Measurements from ENCODE around the gene GFAP. TPM values are rescaled to one million over a fixed set of nuclear protein-coding genes. Genes with fewer than 3 reads are reported as not detected.
"Not testable (repeated sequence)": the region's sequence is repeated elsewhere in the genome, so short reads cannot be mapped to it uniquely, and the experiment has no call there.

Gene GFAP
- 2.4 TPM in 1 of 2 replicates, not detected in the other for total RNA-seq (2014; rRNA removed; shearing (Covaris generic))

DNA sequence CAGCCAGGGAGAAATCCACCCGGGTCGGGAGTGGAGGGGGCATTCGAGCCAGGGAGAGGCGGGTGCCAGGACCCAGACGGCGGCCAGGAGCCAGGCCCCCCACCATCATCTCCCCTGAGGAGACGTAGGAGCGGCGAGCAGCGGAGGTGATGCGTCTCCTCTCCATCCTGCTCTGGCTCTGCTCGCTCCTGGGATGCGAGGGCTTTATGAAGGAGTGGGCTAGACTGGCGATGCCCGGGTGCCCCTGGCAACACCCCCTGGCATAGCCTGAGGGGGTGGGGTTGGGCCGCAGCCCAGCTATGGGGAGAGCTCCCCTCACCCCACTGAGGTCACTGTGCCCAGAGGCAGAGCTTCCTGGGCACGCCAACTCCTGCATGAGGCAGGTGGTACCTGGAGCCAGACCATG is at the start of gene GFAP:
GFAP (minus strand) TSS at position 180 of the 406 bp plus-strand sequence; CDS start at position 166, 14 bp downstream.
- DNase-seq (ENCODE audit: low read depth), result peak; percentile 3

DNA sequence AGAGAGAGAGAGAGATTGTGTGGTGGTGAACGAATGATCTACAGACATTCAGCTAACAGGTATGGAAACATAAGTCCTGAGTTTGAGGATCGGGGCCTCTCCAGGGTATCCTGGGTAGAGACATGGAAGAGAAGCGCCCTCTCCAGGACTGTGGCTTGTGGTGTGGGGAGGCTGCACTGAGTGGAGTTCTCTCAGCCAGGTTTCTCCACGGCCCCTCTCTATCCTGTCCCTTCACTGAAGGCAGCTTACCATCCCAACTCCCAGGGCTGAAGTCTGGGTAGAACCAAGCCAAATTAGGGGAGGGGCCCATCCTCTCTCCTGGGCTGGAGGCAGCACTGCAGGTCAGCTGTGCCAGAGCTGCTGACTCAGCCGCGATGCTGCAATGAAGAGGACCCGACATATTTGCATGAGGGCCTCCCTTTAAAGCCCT is 46.6 kb upstream of the GFAP start:
- DNase-seq (ENCODE audit: low read depth), result no peak

DNA sequence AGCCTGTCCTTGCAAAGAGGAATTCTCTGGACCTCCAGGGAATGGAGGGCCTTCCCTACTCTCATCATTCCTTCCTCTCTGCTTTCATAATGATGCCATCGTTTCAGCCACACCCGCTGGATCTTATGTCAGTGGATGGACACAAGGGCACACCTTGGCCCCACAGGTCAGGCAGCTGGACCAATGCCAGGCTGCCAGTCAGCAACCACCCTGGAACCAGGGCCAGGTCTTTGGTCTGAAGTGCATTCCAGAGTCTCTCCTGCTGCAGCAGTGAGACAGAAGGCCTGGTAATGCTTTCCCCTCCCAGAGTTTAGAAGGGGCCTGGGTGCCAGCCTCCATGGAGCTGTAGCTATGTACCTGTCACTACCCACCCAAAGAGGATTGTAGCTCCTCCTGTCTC is 45.4 kb upstream of the GFAP start:
- DNase-seq (ENCODE audit: low read depth), result no peak

DNA sequence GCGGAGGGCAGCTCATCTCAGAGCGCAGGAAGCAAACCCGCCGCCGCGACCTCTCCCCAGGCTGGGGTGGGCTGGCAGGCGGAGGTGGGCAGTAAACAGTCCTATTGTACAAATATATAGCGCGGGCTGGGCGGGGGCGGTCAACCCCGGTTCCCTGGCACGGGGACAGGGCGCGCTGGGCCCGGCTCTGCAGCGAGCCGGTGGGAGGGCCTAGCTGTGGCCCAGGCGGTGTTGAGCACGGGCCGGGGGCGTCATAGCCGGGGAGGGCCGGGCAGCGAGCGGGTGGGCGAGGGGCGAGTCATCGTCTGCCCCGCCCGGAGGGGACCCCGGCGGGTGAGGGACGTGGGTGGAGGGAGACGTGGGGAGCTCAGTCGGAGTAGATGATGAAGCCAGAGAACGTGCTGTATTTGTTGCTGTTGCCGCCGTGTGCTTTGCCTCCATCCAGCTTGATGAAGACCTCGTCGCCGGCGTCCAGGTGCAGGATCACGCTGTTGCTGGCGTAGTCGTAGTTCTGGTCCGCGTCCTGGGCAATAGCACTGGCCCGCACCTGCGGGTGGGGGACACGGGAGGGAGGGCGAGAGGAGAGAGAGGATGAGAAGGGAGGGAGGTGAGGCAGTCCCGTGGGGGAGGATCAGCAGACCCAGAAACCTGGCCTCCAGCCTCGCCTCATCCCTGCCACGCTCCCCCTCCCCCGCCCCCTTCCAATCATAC is 44.7 kb upstream of the GFAP start:
- no peak for DNase-seq (ENCODE audit: low read depth)

DNA sequence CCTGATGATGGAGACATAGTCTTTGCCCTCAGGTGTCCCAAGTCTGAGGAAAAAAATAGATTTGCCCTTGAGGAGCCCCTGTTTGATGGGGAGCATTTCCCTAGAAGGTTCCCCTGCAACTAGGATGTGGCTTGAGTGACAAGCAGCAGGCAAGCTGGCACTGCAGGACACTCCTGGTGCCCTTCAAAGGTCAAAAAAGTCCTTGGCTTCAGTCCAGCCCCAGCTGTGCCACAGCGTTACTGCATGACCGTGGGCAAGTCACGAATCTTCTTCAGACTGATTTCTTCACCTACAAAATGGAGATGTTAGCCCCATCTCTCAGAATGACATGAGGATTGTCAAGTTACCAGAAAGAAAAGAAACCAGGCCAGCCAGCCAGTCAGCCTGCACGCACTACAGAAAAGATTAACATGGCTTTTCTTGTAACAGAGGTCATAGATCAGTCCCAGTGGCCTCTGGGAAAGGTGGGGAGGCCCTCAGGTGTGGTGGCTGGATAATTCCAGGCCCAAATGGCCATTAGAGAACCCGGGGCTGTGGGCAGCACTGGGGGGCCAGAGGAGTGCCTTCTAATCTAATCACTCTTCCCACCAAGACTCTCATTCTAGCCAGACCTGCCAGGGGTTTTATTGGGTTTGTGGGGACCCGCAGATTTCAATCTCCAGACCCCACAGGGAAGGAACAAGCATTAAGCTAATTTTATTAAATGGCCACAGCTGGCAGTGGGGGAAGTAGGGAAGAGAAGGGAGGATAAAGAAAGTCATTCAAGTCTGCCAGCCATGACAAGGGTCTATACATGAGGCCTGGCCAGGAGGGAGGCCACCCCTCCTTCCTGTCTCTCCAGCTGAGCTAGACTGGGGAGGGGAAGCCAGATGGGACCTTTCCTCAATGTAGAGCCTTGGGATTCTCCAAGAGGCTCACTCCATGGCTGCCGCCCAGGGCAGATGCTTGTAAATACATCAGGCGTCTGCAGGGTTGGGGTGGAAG is 42.0 kb upstream of the GFAP start:
- DNase-seq (ENCODE audit: low read depth), result no peak

DNA sequence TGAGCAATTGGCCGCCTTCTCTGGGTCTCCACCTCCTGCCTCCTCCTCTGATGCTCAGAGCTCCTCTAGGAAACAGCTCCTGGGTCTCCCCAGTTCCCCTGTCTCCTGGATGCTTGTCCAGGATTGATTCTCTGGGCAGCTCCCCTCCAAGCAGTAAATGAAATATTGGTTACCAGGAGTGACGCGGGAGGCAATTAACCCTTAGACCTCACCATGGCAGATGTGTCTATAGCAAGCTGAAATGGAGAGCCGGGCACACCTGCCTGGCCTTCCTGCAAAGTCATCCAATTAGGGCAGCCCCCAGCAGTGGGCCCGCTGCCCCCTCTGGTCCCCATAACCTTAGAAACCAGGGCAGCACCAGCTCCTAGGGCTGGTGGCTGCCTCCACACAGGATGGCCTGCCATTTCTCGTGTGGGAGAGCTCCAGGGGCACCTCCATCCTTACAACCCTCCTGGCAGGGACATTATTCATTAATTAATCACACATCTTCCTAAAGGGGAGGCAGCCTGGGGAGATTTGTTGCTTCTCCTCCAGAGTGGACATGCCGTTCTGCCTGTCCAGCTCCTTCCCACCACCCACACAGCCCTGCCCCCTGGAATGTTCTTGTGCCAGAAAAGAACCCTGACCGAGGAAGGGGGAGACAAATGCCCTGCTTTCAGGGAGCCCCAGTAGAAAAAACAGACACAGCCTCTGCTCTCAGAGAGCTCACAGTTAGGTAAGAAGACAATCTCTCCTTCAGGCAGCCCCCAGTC is 40.5 kb upstream of the GFAP start:
- no peak for DNase-seq (ENCODE audit: low read depth)

DNA sequence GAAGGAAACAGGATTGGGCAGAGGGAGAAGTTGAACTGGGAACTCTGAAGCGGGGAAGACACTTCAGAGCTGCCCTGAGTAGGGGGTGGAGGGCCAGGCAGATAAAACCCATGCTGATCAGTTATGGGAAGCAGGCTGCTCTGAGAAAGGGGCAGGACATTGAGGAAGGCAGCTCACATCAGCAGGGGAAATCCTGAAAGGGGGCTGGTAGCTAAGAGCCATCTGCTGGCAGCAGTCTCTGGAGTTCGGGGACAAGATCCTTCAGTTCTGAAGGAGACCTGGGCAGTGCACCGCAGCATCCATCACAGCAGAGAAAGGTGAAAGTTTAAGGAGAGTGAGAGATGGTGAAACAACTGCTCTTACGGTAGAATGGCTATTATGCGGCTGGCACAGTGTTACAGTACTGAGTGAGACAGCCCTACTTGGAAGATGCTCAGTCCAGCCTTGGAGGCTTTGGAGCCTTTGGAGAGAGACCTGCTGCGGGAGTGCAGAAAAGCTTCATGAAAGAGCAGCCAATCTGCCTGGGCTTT is 37.7 kb upstream of the GFAP start:
- no peak for DNase-seq (ENCODE audit: low read depth)

DNA sequence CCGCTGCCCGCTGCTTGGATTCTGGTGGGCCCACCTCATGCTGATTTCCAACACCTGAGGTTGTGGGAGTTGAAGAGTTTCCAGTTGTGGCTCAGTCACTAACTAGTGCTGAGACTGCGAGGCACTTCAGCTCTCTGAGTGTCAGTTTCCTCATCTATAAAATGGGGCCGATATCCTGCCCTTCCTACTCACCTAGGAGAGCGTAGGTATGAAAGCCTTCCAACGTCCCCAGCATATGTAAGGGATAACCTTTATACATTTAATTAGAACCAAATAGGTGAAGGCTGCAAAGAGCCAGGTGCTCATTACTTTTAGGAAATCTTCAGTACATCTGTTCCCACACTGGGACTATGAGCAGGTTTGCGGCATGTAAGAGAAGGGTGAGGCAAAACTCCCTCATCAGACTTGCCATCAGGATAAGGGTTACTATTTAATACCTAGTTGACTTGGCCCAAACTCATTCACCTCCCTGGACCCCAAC is 33.1 kb upstream of the GFAP start:
- no peak for DNase-seq (ENCODE audit: low read depth)

DNA sequence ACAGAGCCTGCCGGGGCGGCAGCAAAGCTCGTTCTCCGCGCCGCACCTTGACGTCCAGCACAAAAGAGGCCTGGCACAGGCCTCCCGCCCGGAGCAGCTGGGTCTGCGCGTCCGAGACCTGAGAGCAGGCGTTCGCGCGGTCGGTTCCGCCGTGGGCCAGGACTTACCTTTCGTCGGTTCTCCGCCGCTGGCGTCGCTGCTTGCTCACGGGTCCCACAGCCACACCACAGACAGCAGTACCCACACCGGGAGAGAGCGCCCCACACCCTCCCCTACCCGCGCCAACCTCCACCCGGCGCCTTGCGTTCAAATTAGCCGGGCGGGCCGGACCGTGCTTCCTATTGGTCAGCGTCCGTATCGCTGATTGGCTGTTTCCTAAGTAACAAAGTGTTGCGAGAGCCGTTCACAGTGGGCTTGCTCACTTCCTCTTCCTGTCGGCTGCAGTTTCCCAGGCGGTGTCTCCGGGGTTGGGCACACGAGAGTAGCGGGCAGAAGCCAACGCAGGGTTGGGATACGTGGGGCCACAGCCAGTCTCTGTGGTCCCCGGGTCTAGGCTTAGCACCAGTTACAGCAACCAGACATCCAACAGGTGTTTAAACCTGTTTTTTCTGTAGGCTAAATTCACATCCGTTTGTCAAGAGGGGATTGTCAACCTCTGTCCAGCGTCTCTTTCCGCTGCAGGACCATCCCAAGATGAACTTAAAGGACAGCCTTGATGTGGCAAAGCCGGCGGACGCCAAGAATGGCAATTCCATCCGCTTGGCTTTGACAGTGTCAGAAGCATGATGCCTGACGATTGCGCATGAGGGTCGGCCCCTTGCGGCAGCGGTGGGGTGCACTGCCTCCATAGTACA is 32.4 kb upstream of the GFAP start, which contains the start of gene KIF18B:
KIF18B (minus strand) TSS at position 313 of the 854 bp plus-strand sequence. CDS start 11,429 bp downstream, outside the sequence.
- DNase-seq (ENCODE audit: low read depth), result peak; percentile 98

DNA sequence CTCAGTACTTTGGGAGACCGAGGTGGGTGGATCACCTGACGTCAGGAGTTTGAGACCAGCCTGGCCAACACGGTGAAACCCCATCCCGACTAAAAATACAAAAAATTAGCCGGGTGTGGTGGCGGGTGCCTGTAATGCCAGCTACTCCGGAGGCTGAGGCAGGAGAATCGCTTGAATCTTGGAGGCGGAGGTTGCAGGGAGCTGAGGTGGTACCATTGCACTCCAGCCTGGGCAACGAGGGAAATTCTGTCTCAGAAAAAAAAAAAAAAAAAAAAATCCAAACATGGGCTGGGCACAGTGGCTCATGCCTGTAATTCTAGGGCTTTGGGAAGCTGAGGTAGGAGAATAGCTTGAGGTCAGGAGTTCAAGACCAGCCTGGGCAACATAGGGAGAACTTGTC is 30.4 kb upstream of the GFAP start:
- DNase-seq (ENCODE audit: low read depth), result not testable (repeated sequence)

DNA sequence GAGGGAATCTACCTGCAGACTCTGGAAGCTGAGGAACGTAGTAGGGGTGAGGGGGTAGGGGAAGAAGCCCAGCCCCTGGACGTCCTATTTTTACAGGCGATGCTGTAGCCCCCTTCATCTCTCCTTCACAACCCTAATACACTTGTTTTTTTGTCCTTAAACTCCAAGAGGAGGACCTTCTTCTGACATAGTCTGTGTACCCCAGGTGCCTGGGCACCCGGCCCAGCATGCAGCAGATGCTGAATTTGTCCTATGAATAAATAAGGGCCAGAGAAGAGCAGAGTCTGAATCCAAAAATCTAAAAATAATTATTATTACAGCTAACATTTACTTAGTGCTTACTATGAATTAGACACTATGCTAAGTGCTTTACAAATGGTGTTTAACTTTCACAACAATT is 27.2 kb upstream of the GFAP start:
- no peak for DNase-seq (ENCODE audit: low read depth)

DNA sequence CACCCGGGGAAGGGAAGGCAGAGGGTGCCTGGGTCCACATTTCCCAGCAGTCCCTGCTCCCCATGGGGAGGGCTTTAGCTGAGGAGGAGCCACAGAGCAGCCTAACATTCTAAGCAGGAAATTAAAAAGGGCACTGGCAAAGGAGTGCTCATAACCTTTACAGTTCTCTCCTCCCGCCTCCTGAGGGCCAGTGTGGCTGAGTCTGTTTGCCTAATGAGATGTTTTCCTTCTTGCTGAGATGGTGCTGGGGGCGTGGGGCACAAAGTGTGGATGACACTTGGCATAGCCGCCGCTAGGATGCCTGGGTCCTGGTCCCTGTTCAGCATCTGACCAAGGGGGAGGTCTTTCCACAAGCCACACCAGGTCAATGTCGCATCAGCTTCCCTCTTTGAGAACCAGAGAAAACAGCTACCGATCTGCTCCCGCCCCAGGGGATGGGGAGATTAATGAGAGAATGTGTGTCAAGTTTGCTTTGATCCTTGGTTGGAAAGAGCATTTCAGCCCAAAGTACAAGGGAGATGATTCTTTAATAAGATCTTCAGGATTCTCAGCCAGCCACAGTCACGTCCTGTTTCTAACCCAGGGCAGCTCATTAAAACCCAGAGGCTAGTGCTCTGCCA is 26.5 kb upstream of the GFAP start:
- DNase-seq (ENCODE audit: low read depth), result no peak

DNA sequence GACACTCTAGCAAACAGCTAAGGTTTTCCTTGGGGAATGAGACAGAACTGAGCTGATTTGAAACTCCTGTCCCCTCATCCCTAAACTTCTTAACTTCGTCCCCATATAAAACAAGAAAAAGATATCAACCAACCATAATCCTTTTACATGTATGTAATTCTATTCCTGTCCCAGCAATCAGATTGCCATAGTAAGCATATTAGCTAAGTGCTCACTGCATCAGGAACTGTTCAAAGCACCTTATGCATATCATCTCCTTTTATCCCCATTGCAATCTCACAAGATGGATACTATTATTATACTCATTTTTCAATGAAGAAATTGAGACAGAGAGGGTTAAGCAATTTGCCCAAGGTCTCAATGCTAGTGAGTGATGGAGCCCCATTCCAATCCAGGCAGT is 25.5 kb upstream of the GFAP start:
- DNase-seq (ENCODE audit: low read depth), result no peak

DNA sequence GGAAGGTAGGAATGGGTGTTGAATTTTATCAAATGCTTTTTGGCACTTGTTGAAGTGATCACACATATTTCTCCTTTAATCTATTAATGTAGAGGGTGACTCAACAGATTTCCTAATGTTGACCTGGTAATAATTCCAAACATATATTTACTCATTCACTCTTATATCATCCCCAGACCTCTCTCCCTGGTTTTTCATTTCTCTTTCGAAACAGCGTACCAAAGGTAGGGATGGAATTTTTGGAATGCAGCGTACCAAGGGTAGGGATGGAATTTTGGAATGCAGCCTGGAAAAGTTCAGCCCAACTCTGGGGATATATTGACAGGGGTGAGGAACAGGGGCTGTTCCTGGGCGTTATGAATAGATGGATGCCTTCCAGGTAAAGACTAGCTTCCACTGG is 25.0 kb upstream of the GFAP start:
- no peak for DNase-seq (ENCODE audit: low read depth)

DNA sequence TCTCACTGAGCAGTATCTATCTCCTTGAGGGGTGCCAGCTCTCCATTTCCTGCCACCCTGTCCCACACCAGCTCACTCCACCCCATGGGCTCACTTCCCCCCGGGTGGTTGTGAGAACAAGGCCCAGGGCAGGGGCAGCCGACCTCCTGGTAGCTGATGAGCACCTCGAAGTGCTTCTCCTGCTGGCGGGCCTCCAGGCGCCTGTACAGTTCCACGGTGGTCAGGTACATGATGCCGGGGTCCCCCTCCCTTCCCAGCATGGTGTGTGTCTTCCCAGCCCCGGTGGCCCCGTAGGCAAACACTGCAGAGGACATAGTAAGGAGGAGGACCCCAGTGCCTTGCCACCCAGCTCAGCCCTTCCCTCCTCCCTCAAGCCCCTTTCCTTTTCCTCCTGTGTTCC is 19.8 kb upstream of the GFAP start:
- DNase-seq (ENCODE audit: low read depth), result no peak

DNA sequence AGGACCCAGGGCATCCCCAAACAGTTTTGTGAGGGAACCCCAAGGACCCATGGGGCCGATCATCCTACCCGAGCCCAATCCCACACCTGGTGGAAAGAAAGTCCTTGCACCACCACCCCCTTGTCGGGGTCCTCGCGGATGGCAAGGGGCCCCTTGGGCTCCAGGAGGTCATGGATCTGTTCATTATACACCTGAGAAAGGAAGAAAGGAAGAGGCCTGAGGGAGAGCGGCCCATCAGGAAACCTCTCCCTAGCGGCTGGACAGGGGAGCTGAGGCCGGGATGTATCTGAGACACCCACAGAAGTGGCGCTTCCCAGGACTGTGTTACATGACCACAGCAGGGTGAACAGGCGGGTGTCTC is 19.4 kb upstream of the GFAP start:
- no peak for DNase-seq (ENCODE audit: low read depth)

DNA sequence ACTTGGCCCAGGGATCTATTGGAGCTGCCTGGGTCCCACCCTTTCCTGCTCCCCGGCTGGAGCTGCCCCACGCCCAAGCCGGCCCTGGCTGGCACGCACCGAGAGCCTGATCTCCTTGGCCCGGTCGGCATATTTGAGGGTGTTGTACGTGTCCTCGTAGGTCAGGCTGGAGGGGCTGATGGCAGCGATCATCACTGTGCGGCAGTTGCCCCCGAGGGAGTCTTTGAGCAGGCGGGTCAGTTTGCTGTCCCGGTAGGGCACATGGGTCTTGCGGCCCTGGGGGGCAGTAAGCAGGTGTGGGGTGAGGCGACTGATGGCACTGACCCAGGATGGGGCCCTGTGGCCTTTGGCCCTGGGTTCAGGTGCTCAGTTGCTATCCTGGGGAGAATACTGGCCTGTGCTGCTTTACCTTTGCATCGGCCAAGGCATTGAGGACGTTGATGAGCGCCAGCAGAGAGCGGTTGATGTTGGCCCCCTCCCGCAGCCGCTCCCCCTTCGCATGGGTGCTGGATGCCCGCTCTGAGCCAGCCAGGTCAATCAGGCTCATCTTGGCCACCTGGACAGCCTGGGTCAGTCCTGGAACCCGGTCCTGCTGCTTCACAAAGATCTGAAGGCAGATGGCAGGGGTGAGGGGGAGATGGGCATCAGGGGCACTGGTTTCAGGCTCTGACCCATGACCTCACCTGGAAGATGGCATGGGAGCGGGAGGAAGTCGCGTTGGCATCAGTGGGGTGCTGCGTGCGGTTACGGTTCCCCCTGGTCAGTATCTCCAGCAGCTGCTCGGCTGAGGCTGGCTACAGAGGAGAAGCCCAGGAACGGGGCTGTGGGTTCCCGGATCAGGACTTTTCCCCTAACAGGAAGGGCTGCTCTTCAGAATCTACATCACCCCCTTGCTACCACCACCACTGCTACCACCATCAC is 18.8 kb upstream of the GFAP start:
- DNase-seq (ENCODE audit: low read depth), result no peak

DNA sequence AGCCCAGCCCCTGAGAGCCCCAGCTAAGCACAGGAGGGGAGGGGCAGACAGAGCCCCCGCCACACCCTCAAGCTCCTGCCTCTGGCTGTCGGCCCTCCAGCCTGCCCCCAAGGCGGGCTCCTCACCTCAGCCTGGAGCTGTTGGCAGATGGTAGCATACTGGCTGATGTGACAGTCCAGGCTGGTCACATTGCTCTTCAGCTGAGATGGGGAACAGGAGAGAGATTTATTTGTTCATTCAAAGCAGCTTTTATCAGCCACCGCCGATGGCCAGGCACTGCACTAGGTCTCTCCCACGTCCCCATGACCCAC is 17.4 kb upstream of the GFAP start:
- no peak for DNase-seq (ENCODE audit: low read depth)

DNA sequence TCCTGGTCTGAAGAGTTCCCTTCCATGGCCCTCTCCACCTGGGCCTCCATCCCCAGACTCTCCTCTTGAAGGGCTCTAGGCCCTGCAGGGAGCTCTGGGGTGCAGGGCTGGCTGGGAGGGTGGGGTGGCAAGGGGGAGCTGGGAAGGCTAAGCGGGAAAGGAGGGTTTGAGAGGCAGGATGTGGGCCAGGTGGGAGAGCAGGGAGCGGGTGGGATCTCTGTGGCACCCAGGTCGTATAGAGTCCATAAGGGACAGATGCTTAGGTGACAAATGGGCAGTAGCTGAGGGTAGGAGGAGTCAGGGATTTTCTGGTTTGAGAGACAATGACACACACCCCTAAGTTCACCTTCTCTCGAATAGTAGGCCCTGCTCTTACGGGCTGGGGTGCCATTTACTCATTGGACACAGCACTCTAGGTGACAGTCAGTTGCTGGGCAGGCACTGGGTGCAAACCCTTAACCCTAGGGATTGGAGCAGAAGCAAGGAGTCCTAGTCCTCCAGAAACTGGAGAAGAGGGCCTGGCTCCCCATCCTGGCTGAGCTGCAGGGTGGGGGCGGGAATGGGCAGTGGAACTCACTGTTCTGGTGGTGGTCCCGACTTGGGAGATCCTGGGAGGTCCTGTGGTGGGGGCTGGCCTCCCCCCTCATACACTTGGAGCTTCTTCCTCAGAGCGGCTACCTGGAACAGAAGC is 16.9 kb upstream of the GFAP start:
- no peak for DNase-seq (ENCODE audit: low read depth)
